GM12892 (cell line): ENCODE measurements around the gene KRTAP10-4.

Experiments used
- POLR2A ChIP-seq: IDR thresholded peaks from 2 replicates; pipeline ENCODE4 v1.6.1; 2011; ENCODE audit warnings: low read depth, low read length, control low read depth
- POLR2AphosphoS5 ChIP-seq: IDR thresholded peaks from 2 replicates; pipeline ENCODE4 v1.6.1; 2011; ENCODE audit warnings: low read depth, low read length, control low read depth
- TAF1 ChIP-seq: IDR thresholded peaks from 2 replicates; pipeline ENCODE4 v1.6.1; 2011; ENCODE audit warnings: low read depth, mild to moderate bottlenecking, control low read depth, low read length, borderline replicate concordance

DNA sequence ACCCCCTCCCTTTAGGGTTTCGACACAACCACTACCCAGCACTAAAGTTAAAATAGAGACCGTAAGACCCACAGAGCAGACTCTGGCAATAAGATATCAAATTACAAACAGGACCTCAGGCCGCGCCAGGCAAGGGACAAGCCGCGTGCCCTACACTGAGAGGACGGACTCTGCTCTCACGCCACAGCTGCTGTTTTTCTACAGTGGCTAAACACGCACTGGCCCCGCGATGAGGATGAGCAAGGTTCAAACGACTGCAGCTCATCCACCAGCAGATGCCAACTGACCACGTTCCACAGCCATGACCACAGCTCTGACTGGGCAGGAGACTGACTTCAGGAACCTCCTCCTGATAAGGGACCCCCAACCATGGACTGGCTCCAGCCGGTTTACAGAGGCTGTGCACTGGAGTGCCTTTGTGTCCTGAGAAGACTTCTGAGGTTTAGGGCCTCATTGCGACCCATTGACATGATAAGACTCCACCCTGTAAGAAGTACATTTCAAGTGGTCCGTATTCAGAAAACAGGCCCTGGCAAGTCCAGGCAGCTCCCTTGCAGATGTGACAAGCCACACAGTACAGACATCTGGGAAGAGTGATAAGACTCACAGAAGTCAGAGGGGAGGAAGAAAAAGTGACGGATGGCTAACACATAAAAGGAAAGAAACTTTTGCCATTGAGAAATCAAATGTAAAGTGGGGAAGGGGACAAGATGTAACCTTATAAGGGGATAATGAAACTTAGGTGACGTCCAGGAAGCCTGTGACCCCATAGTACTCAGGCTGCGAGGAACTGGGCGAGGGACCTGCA lies 20.3 kb downstream of the KRTAP10-4 start:
- no peak for TF ChIP-seq POLR2A
- no peak for TF ChIP-seq POLR2AphosphoS5
- no peak for TF ChIP-seq TAF1
